AG09319 (cell line): ENCODE measurements around the gene CPA1.

Source experiments
- DNase-seq: peaks from one replicate; pipeline ENCODE4 v3.0.0-alpha.2; 2010; ENCODE audit warnings: low read depth; ENCODE audit errors: extremely low read depth
- CTCF ChIP-seq: IDR thresholded peaks from 2 replicates; pipeline ENCODE4 v1.5.1; 2011; ENCODE audit warnings: low read depth, mild to moderate bottlenecking, inconsistent platforms, low read length, moderate library complexity

Gene CPA1

GRCh38 chr7:130379921-130380860 is at the start of gene CPA1:
Gene CPA1, plus strand, starts transcription at chr7:130380494. Its CDS starts 27 bp downstream, at chr7:130380521.
- no peak for TF ChIP-seq CTCF
- DNase-seq, result no peak

GRCh38 chr7:130332259-130333053 is 47.8 kb upstream of the CPA1 start:
- TF ChIP-seq CTCF, result no peak
- DNase-seq, result no peak

GRCh38 chr7:130333832-130334231 is 46.5 kb upstream of the CPA1 start:
- TF ChIP-seq CTCF, result no peak
- DNase-seq, result no peak

- DNase-seq, result no peak
- TF ChIP-seq CTCF, result no peak
Measured at GRCh38 chr7:130334274-130334673, 46.0 kb upstream of the CPA1 start.

- no peak for DNase-seq
- no peak for TF ChIP-seq CTCF
Measured at GRCh38 chr7:130337410-130337971, 42.8 kb upstream of the CPA1 start.

GRCh38 chr7:130338233-130338632 is 42.1 kb upstream of the CPA1 start:
- no peak for DNase-seq
- no peak for TF ChIP-seq CTCF
